ENCODE data around the gene OR2T2. TPM values are rescaled to one million over a fixed set of nuclear protein-coding genes. Genes with fewer than 3 reads are reported as not detected.
"Not testable (repeated sequence)": the region's sequence is repeated elsewhere in the genome, so short reads cannot be mapped to it uniquely, and the experiment has no call there.

The OR2T2 gene
- total RNA-seq, 2 donors from 2014 or later = not detected

DNA sequence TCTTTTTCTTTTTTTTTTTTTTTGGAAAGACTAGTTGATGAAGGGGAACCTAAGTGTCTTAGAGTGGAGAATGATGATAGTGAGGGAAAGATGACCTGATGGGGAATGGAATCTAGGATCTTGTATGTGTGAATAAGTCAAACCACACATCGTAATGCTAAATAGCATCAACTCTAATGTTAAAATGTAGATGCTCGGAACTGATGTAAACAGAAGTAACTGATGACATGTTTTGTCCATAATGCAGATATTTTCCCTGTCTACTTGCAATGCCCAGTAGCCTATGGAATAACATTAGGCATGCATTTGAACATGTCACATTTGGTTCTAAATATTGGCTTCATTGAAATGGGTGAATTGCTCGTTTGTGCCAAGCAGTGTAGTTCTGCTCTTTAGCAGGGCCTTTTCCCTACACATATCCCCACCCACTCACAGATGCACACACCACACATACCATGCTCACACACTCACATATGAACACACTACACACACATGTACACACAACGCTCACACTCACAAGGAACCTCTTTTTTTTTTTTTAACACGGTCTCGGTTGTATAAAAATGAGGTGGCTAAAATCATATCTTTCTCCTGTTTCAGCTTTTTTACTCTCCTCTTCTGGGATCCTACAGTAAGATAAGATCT lies 4.5 kb downstream of the OR2T2 start:
- H3K4me1 ChIP-seq; H3K27ac ChIP-seq; H3K4me3 ChIP-seq; H3K9me3 ChIP-seq; H3K36me3 ChIP-seq; H3K27me3 ChIP-seq; DNase-seq (ENCODE audit: low spot score): not testable (repeated sequence)

GRCh38 chr1:248450466-248451145 lies 5.2 kb downstream of the OR2T2 start:
- DNase-seq (ENCODE audit: low spot score); H3K27ac ChIP-seq; H3K4me3 ChIP-seq; H3K36me3 ChIP-seq; H3K27me3 ChIP-seq; H3K4me1 ChIP-seq; H3K9me3 ChIP-seq: not testable (repeated sequence)

DNA sequence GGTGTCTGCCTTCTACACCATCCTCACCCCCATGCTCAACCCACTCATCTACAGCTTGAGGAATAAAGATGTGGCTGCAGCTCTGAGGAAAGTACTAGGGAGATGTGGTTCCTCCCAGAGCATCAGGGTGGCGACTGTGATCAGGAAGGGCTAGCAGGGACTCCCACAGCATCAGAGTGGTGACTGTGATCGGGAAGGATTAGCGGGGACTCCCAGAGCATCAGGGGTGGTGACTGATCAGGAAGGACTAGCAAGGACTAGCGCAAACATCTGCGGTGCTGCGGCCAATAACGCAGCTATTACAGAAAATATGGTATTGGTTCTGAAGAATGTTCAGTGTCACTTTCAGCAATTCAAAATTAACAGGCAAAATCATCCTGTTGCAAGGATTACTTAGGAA lies 8.2 kb downstream of the OR2T2 start:
- not testable (repeated sequence) for H3K27ac ChIP-seq; DNase-seq (ENCODE audit: low spot score); H3K27me3 ChIP-seq; H3K4me1 ChIP-seq; H3K9me3 ChIP-seq; H3K4me3 ChIP-seq; H3K36me3 ChIP-seq

DNA sequence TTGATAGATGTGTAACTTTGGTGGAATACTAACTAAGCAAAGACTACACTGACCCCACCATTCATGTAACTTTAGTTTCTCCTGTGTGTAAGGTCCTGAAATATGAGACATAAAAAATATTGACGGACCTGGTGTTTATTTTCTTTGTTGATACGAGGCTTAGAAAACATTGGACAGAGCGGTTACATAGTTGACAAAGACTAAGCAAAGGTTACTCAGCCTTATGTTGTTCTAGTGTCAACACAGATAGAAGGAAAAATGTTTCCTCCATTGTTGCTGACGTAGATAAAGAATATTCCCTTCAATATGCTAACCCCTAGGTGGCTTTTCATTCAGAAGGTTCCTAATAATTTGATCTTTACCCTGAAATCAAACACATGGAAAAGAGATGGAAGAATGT lies 9.6 kb downstream of the OR2T2 start:
- H3K4me3 ChIP-seq; H3K9me3 ChIP-seq; H3K4me1 ChIP-seq; H3K27me3 ChIP-seq; DNase-seq (ENCODE audit: low spot score); H3K36me3 ChIP-seq; H3K27ac ChIP-seq: not testable (repeated sequence)

DNA sequence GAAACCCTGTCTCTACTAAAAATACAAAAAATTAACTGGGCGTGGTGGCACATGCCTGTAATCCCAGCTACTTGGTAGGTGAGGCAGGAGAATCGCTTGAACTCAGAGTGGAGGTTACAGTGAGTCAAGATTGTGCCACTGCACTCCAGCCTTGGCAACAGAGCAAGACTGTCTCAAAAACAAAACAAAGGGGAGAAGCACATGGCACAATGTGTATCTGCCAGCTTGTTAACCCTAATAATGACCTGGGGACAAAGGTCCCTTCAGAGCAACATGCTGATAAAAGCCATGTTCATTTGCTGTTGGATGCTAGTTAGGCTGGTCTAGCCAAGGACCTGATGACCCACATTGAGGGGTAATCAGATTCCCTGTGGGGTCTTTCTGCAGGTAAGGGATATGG lies 11.2 kb downstream of the OR2T2 start:
- not testable (repeated sequence) for H3K27me3 ChIP-seq; DNase-seq (ENCODE audit: low spot score)

GRCh38 chr1:248459117-248459516 lies 13.7 kb downstream of the OR2T2 start:
- H3K4me3 ChIP-seq = not testable (repeated sequence)

More for the DNA sequence above, 11.2 kb downstream of the OR2T2 start:
- H3K27ac ChIP-seq, H3K4me3 ChIP-seq, H3K36me3 ChIP-seq, H3K9me3 ChIP-seq, H3K4me1 ChIP-seq: not testable (repeated sequence)

DNA sequence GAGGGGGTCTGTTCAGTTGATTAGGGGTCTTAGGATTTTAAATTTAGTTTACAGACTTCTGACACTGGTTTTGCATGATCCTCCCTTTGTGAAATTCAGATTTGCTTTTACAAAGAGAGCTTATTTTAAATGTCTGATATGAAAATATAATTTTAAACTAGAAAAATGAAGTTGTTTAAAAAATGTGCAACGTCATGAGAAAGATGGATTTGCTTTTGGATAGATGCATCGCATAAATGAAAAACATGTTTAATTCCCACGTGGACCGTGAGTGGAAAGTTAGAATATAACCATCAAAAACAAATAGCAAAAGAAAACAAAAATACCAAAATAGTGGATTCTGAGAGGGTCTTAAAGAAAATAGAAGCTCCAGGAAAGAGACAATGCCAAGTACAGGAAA lies 25.7 kb downstream of the OR2T2 start:
- DNase-seq (ENCODE audit: low spot score) = no peak
- TF ChIP-seq, protein P1, sequence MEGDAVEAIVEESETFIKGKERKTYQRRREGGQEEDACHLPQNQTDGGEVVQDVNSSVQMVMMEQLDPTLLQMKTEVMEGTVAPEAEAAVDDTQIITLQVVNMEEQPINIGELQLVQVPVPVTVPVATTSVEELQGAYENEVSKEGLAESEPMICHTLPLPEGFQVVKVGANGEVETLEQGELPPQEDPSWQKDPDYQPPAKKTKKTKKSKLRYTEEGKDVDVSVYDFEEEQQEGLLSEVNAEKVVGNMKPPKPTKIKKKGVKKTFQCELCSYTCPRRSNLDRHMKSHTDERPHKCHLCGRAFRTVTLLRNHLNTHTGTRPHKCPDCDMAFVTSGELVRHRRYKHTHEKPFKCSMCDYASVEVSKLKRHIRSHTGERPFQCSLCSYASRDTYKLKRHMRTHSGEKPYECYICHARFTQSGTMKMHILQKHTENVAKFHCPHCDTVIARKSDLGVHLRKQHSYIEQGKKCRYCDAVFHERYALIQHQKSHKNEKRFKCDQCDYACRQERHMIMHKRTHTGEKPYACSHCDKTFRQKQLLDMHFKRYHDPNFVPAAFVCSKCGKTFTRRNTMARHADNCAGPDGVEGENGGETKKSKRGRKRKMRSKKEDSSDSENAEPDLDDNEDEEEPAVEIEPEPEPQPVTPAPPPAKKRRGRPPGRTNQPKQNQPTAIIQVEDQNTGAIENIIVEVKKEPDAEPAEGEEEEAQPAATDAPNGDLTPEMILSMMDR (IDR thresholded peaks at IDR 0.05) = no peak
- no peaks in the 10 kb centered on the region for H3K27me3 ChIP-seq
- H3K27ac ChIP-seq = no peak overlapping the region
- no peaks in the 10 kb centered on the region for H3K4me1 ChIP-seq
- H3K36me3 ChIP-seq = no peaks in the 10 kb centered on the region
- H3K9me3 ChIP-seq = no peaks in the 10 kb centered on the region
- H3K4me3 ChIP-seq = no peak overlapping the region

More at GRCh38 chr1:248459117-248459516, 13.7 kb downstream of the OR2T2 start:
- not testable (repeated sequence) for H3K27me3 ChIP-seq; H3K4me1 ChIP-seq; H3K36me3 ChIP-seq; H3K9me3 ChIP-seq; DNase-seq (ENCODE audit: low spot score); H3K27ac ChIP-seq

DNA sequence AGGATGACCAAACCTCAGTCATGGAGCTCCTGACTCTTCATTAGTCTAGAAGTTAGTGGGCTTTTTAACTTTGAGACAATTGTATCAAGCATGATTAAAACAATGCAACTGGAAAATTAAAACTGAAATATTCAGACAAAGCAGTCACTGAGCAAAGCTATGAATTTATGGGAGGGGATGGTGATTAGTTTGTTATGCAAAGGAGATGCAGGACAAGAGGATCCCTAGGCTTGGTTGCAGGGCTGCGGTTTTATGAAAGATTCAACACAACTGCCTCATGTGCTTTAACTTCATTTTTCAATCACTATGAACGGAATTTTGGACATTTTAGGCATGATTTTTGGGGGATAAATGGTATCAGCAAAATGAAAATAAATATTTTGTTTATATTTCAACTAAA lies 26.7 kb downstream of the OR2T2 start:
- not testable (repeated sequence) for H3K4me3 ChIP-seq; H3K9me3 ChIP-seq; H3K36me3 ChIP-seq; H3K4me1 ChIP-seq; DNase-seq (ENCODE audit: low spot score); H3K27ac ChIP-seq; H3K27me3 ChIP-seq

GRCh38 chr1:248473051-248473450 lies 27.6 kb downstream of the OR2T2 start, which contains the start of gene OR2T3:
Gene OR2T3 (plus strand): TSS chr1:248473351. CDS start chr1:248473351, 0 bp downstream.
- H3K4me1 ChIP-seq; DNase-seq (ENCODE audit: low spot score); H3K4me3 ChIP-seq; H3K36me3 ChIP-seq; H3K9me3 ChIP-seq; H3K27ac ChIP-seq; H3K27me3 ChIP-seq: not testable (repeated sequence)

DNA sequence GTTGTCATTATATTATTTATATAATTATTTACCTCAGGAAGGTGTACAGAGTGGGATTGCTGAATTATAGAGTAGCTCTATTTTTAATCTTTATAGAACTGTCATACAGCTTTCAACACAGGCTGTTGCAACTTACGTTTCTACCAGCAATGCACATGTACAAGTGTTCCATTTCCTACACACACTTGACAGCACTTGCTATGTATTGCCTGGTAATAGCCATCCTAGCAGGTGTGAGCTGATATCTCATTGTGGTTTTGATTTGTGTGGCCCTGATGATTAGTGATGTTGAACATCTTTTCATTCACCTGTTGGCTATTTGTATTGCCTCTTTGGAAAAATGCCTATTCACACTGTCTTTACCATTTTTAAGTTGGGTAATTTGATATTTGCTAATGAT lies 30.2 kb downstream of the OR2T2 start:
- not testable (repeated sequence) for H3K4me3 ChIP-seq; H3K36me3 ChIP-seq; H3K27me3 ChIP-seq; H3K9me3 ChIP-seq; H3K4me1 ChIP-seq; DNase-seq (ENCODE audit: low spot score); H3K27ac ChIP-seq

GRCh38 chr1:248481686-248482579 lies 36.5 kb downstream of the OR2T2 start:
- not testable (repeated sequence) for H3K4me1 ChIP-seq; H3K9me3 ChIP-seq; H3K27ac ChIP-seq; DNase-seq (ENCODE audit: low spot score); H3K27me3 ChIP-seq; H3K4me3 ChIP-seq; H3K36me3 ChIP-seq

- not testable (repeated sequence) for H3K4me1 ChIP-seq; H3K36me3 ChIP-seq; DNase-seq (ENCODE audit: low spot score); H3K27ac ChIP-seq; H3K4me3 ChIP-seq; H3K27me3 ChIP-seq; H3K9me3 ChIP-seq
These were observed 42.9 kb downstream of the OR2T2 start, which contains the start of gene OR2T5 for GRCh38 chr1:248488289-248488688. Gene OR2T5 (plus strand): TSS chr1:248488589. CDS start chr1:248488589, 0 bp downstream.

DNA sequence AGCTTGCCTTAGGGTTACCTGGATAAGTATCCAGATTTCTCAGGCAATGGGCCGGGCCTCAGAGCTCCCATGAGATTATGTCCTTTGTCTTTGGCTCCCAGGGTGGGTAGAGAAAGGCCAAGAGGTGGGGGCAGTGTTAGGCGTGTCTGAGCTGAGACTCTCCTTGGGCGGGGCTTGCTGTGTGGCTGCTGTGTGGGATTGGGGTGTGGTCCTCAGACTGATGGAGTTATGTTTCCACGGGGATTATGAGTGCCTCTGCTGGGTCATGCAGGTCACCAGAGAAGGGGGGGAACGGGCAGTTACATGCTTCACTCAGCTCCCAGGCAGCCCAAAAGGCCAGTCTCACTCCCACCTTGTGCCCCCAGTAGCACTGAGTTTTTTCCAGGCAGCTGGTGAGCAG lies 51.2 kb downstream of the OR2T2 start:
- H3K4me1 ChIP-seq; H3K36me3 ChIP-seq; H3K9me3 ChIP-seq; DNase-seq (ENCODE audit: low spot score); H3K4me3 ChIP-seq; H3K27ac ChIP-seq; H3K27me3 ChIP-seq: not testable (repeated sequence)
